ENCODE data around the gene SDR42E1.

The SDR42E1 gene

GRCh38 chr16:82046941-82047340 is 35.7 kb upstream of the SDR42E1 start:
- no peak overlapping the region for H3K23ac ChIP-seq (ENCODE audit: low read depth, low read length, poor library complexity)
- H3K4me3 ChIP-seq (ENCODE audit: low read length in 2 of 2) = no peak overlapping the region
- no peak overlapping the region for H3K4ac ChIP-seq (ENCODE audit: low read length)
- H3K27ac ChIP-seq (replicated peaks; ENCODE audit: low read length) = no peak overlapping the region
- H2BK120ac ChIP-seq (ENCODE audit: low read depth, low read length) = no peak overlapping the region
- H2BK5ac ChIP-seq (ENCODE audit: low read length) = no peak overlapping the region
- H2BK12ac ChIP-seq (ENCODE audit: low read length) = no peak overlapping the region
- H3K9ac ChIP-seq (ENCODE audit: low read depth, low read length, poor library complexity) = no peak overlapping the region
- no peak overlapping the region for H4K8ac ChIP-seq (ENCODE audit: low read depth, low read length)
- no peak overlapping the region for H2AFZ ChIP-seq (ENCODE audit: low read length)
- H3K36me3 ChIP-seq (replicated peaks in 1 of 2; ENCODE audit: control insufficient read depth in 2 of 2, insufficient read depth in 2 of 2, low read length in 2 of 2) = no peaks in the 10 kb centered on the region
- H2AK5ac ChIP-seq (ENCODE audit: low read depth, low read length) = no peak overlapping the region
- no peak overlapping the region for H4K91ac ChIP-seq (ENCODE audit: low read depth, low read length, poor library complexity)
- H3K4me1 ChIP-seq (ENCODE audit: control insufficient read depth in 2 of 2, insufficient read depth in 1 of 2, low read depth in 1 of 2, low read length in 2 of 2) = peaks cover 0 to 12% of the 10 kb centered on the region in 2 donors
- H3K79me1 ChIP-seq (ENCODE audit: low read depth, low read length) = no peaks in the 10 kb centered on the region
- H3K18ac ChIP-seq (ENCODE audit: low read length) = no peak overlapping the region
- DNase-seq (ENCODE audit: low spot score) = no peak
- H3K14ac ChIP-seq (ENCODE audit: low read length) = no peak overlapping the region
- no peak overlapping the region for H3K4me2 ChIP-seq (ENCODE audit: insufficient read depth, low read length, poor library complexity, severe bottlenecking)
- no peak overlapping the region for H2BK15ac ChIP-seq (ENCODE audit: low read length)
- no peaks in the 10 kb centered on the region for H3K27me3 ChIP-seq (ENCODE audit: control insufficient read depth in 3 of 3, insufficient read depth in 3 of 3, low read depth in 1 of 3, low read length in 3 of 3)
- no peaks in the 10 kb centered on the region for H3K9me3 ChIP-seq (replicated peaks in 1 of 2; ENCODE audit: control insufficient read depth in 2 of 2, insufficient read depth in 1 of 2, low read depth in 1 of 2, low read length in 2 of 2)
- WGBS, 2 donors (ENCODE audit: extremely low coverage in 2 of 2, insufficient read length in 2 of 2, insufficient replicate concordance in 1 of 2) = no CpG with 5 or more reads among the region's 2 CpGs

GRCh38 chr16:82046541-82046940 is 35.3 kb upstream of the SDR42E1 start:
- Histone ChIP-seq H3K36me3 (replicated peaks in 1 of 2; ENCODE audit: control insufficient read depth in 2 of 2, insufficient read depth in 2 of 2, low read length in 2 of 2) (no peaks in the 10 kb centered on the region), H3K4me2 (ENCODE audit: insufficient read depth, low read length, poor library complexity, severe bottlenecking) (no peak overlapping the region), H4K8ac (ENCODE audit: low read depth, low read length) (no peak overlapping the region), H3K4me3 (ENCODE audit: low read length in 2 of 2) (no peak overlapping the region), H3K27ac (replicated peaks; ENCODE audit: low read length) (no peak overlapping the region), H2BK12ac (ENCODE audit: low read length) (no peak overlapping the region), H2BK15ac (ENCODE audit: low read length) (no peak overlapping the region), H3K79me1 (ENCODE audit: low read depth, low read length) (no peaks in the 10 kb centered on the region), H3K9ac (ENCODE audit: low read depth, low read length, poor library complexity) (no peak overlapping the region), H2AFZ (ENCODE audit: low read length) (no peak overlapping the region), H2BK5ac (ENCODE audit: low read length) (no peak overlapping the region), H3K18ac (ENCODE audit: low read length) (no peak overlapping the region), H3K14ac (ENCODE audit: low read length) (no peak overlapping the region), H3K4me1 (ENCODE audit: control insufficient read depth in 2 of 2, insufficient read depth in 1 of 2, low read depth in 1 of 2, low read length in 2 of 2) (peaks cover 0 to 12% of the 10 kb centered on the region in 2 donors), H2AK5ac (ENCODE audit: low read depth, low read length) (no peak overlapping the region), H3K23ac (ENCODE audit: low read depth, low read length, poor library complexity) (no peak overlapping the region), H2BK120ac (ENCODE audit: low read depth, low read length) (no peak overlapping the region), H4K91ac (ENCODE audit: low read depth, low read length, poor library complexity) (no peak overlapping the region), H3K9me3 (replicated peaks in 1 of 2; ENCODE audit: control insufficient read depth in 2 of 2, insufficient read depth in 1 of 2, low read depth in 1 of 2, low read length in 2 of 2) (no peaks in the 10 kb centered on the region), H3K4ac (ENCODE audit: low read length) (no peak overlapping the region), H3K27me3 (ENCODE audit: control insufficient read depth in 3 of 3, insufficient read depth in 3 of 3, low read depth in 1 of 3, low read length in 3 of 3) (no peaks in the 10 kb centered on the region)
- WGBS, 2 donors (ENCODE audit: extremely low coverage in 2 of 2, insufficient read length in 2 of 2, insufficient replicate concordance in 1 of 2) = no CpG with 5 or more reads among the region's 4 CpGs
- DNase-seq (ENCODE audit: low spot score) = no peak

- Histone ChIP-seq H3K14ac (ENCODE audit: low read length) (no peak overlapping the region), H2BK15ac (ENCODE audit: low read length) (no peak overlapping the region), H2AK5ac (ENCODE audit: low read depth, low read length) (no peak overlapping the region), H4K91ac (ENCODE audit: low read depth, low read length, poor library complexity) (no peak overlapping the region), H3K9me3 (replicated peaks in 1 of 2; ENCODE audit: control insufficient read depth in 2 of 2, insufficient read depth in 1 of 2, low read depth in 1 of 2, low read length in 2 of 2) (peaks cover 0 to 3% of the 10 kb centered on the region in 2 donors), H3K4me2 (ENCODE audit: insufficient read depth, low read length, poor library complexity, severe bottlenecking) (no peak overlapping the region), H3K79me1 (ENCODE audit: low read depth, low read length) (no peaks in the 10 kb centered on the region), H3K4me1 (ENCODE audit: control insufficient read depth in 2 of 2, insufficient read depth in 1 of 2, low read depth in 1 of 2, low read length in 2 of 2) (peaks cover 0 to 12% of the 10 kb centered on the region in 2 donors), H3K4ac (ENCODE audit: low read length) (no peak overlapping the region), H3K23ac (ENCODE audit: low read depth, low read length, poor library complexity) (no peak overlapping the region), H3K27me3 (ENCODE audit: control insufficient read depth in 3 of 3, insufficient read depth in 3 of 3, low read depth in 1 of 3, low read length in 3 of 3) (no peaks in the 10 kb centered on the region), H4K8ac (ENCODE audit: low read depth, low read length) (no peak overlapping the region), H3K18ac (ENCODE audit: low read length) (no peak overlapping the region), H3K36me3 (replicated peaks in 1 of 2; ENCODE audit: control insufficient read depth in 2 of 2, insufficient read depth in 2 of 2, low read length in 2 of 2) (no peaks in the 10 kb centered on the region), H3K27ac (replicated peaks; ENCODE audit: low read length) (peak overlapping the region; percentile 83), H2BK5ac (ENCODE audit: low read length) (no peak overlapping the region), H3K4me3 (ENCODE audit: low read length in 2 of 2) (no peak overlapping the region), H2BK12ac (ENCODE audit: low read length) (no peak overlapping the region), H2AFZ (ENCODE audit: low read length) (no peak overlapping the region), H2BK120ac (ENCODE audit: low read depth, low read length) (no peak overlapping the region), H3K9ac (ENCODE audit: low read depth, low read length, poor library complexity) (no peak overlapping the region)
- no CpG with 5 or more reads among the region's 2 CpGs for WGBS, 2 donors (ENCODE audit: extremely low coverage in 2 of 2, insufficient read length in 2 of 2, insufficient replicate concordance in 1 of 2)
- DNase-seq (ENCODE audit: low spot score) = peak; percentile 56
These were observed 34.2 kb upstream of the SDR42E1 start for GRCh38 chr16:82045465-82045864.

GRCh38 chr16:82044585-82044911 is 33.3 kb upstream of the SDR42E1 start:
- Histone ChIP-seq H4K91ac (ENCODE audit: low read depth, low read length, poor library complexity) (no peak overlapping the region), H3K4me2 (ENCODE audit: insufficient read depth, low read length, poor library complexity, severe bottlenecking) (peak overlapping the region; percentile 32), H3K27me3 (ENCODE audit: control insufficient read depth in 3 of 3, insufficient read depth in 3 of 3, low read depth in 1 of 3, low read length in 3 of 3) (no peaks in the 10 kb centered on the region), H3K18ac (ENCODE audit: low read length) (no peak overlapping the region), H3K36me3 (replicated peaks in 1 of 2; ENCODE audit: control insufficient read depth in 2 of 2, insufficient read depth in 2 of 2, low read length in 2 of 2) (no peaks in the 10 kb centered on the region), H2BK15ac (ENCODE audit: low read length) (no peak overlapping the region), H2BK5ac (ENCODE audit: low read length) (no peak overlapping the region), H3K14ac (ENCODE audit: low read length) (no peak overlapping the region), H3K27ac (replicated peaks; ENCODE audit: low read length) (peak overlapping the region; percentile 63), H3K23ac (ENCODE audit: low read depth, low read length, poor library complexity) (no peak overlapping the region), H2BK12ac (ENCODE audit: low read length) (no peak overlapping the region), H3K9me3 (replicated peaks in 1 of 2; ENCODE audit: control insufficient read depth in 2 of 2, insufficient read depth in 1 of 2, low read depth in 1 of 2, low read length in 2 of 2) (peaks cover 0 to 3% of the 10 kb centered on the region in 2 donors), H3K4ac (ENCODE audit: low read length) (no peak overlapping the region), H3K9ac (ENCODE audit: low read depth, low read length, poor library complexity) (no peak overlapping the region), H3K4me1 (ENCODE audit: control insufficient read depth in 2 of 2, insufficient read depth in 1 of 2, low read depth in 1 of 2, low read length in 2 of 2) (peaks cover 0 to 12% of the 10 kb centered on the region in 2 donors), H2BK120ac (ENCODE audit: low read depth, low read length) (no peak overlapping the region), H2AK5ac (ENCODE audit: low read depth, low read length) (no peak overlapping the region), H3K4me3 (ENCODE audit: low read length in 2 of 2) (no peak overlapping the region), H2AFZ (ENCODE audit: low read length) (peak overlapping the region; percentile 38), H4K8ac (ENCODE audit: low read depth, low read length) (no peak overlapping the region), H3K79me1 (ENCODE audit: low read depth, low read length) (no peaks in the 10 kb centered on the region)
- no CpG with 5 or more reads among the region's 3 CpGs for WGBS, 2 donors (ENCODE audit: extremely low coverage in 2 of 2, insufficient read length in 2 of 2, insufficient replicate concordance in 1 of 2)
- DNase-seq (ENCODE audit: low spot score) = no peak
